HFF-Myc (cell line): ENCODE measurements around the gene GALNT12.

Experiments
- DNase-seq: peaks from one replicate; pipeline ENCODE4 v3.0.0-alpha.2; 2011; ENCODE audit warnings: low read depth; ENCODE audit errors: extremely low read depth
- H3K4me3 ChIP-seq: replicated peaks from 2 replicates; pipeline ENCODE4 v1.5.1; 2011; ENCODE audit warnings: low read depth, mild to moderate bottlenecking, control low read depth, low read length
- TF ChIP-seq, protein P1 (sequence below): IDR thresholded peaks from 2 replicates; pipeline ENCODE4 v1.5.1; 2012; ENCODE audit warnings: mild to moderate bottlenecking, low read depth, low read length, control low read depth; ENCODE audit errors: missing control alignments

The GALNT12 gene

DNA sequence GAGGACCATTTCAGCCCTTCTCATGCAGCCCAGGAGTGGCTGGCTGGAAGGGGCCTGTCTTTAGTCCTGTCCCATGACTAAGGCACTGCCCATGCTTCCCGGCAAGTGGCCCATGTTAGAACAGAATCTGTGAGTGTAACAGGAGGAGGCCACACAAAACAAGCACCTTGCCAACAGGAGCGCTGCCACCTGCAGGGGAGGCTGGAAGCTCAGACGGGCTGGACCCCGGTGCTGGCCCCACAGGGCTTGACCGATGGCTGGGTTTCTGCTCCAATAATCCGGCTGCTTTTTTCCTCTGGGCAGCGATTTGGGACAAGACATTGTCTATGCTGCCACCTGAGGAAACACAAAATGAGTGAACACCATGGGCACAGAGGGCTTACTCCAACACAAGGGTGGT lies 39.6 kb upstream of the GALNT12 start:
- TF ChIP-seq, protein P1, sequence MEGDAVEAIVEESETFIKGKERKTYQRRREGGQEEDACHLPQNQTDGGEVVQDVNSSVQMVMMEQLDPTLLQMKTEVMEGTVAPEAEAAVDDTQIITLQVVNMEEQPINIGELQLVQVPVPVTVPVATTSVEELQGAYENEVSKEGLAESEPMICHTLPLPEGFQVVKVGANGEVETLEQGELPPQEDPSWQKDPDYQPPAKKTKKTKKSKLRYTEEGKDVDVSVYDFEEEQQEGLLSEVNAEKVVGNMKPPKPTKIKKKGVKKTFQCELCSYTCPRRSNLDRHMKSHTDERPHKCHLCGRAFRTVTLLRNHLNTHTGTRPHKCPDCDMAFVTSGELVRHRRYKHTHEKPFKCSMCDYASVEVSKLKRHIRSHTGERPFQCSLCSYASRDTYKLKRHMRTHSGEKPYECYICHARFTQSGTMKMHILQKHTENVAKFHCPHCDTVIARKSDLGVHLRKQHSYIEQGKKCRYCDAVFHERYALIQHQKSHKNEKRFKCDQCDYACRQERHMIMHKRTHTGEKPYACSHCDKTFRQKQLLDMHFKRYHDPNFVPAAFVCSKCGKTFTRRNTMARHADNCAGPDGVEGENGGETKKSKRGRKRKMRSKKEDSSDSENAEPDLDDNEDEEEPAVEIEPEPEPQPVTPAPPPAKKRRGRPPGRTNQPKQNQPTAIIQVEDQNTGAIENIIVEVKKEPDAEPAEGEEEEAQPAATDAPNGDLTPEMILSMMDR = no peak
- H3K4me3 ChIP-seq = no peak overlapping the region
- DNase-seq = no peak

- DNase-seq = no peak
- H3K4me3 ChIP-seq = no peak overlapping the region
- TF ChIP-seq, protein P1 = no peak
Observed at GRCh38 chr9:98768344-98768743, 39.1 kb upstream of the GALNT12 start.

GRCh38 chr9:98770717-98771116 lies 36.8 kb upstream of the GALNT12 start:
- DNase-seq = no peak
- H3K4me3 ChIP-seq = no peak overlapping the region
- TF ChIP-seq, protein P1 = no peak

DNA sequence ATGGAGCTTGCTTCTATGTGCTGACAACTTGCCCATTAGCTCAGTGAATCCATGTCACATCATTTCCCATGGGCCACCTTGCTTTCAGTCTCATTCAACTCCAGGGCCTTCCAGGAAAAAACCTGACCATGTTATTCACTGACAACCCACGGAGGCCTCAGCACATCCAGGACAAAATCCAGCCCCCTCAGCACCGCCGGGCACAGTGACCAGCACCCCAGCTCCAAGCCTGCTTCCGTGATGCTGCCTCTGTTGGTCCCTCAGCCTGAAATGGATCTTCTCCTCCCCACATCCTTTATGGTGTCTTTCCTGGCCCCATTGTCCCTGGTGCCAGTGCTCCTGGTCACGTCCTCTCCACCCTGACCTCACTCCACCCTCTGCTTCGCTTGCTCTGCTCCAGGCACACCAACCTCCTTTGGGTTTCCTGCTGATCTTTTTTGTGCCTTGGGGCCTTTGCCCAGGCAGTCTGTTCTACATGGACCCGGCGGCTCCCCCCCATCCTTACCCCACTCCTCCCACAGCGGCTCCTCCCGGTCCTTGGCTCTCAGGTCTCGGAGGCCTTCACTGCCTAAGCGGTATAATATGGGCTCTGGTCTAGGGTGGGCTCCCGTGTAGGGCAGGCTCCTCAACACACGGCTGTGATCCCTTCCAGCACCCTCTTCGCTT lies 36.1 kb upstream of the GALNT12 start:
- TF ChIP-seq, protein P1 = no peak
- H3K4me3 ChIP-seq = no peak overlapping the region
- DNase-seq = no peak

DNA sequence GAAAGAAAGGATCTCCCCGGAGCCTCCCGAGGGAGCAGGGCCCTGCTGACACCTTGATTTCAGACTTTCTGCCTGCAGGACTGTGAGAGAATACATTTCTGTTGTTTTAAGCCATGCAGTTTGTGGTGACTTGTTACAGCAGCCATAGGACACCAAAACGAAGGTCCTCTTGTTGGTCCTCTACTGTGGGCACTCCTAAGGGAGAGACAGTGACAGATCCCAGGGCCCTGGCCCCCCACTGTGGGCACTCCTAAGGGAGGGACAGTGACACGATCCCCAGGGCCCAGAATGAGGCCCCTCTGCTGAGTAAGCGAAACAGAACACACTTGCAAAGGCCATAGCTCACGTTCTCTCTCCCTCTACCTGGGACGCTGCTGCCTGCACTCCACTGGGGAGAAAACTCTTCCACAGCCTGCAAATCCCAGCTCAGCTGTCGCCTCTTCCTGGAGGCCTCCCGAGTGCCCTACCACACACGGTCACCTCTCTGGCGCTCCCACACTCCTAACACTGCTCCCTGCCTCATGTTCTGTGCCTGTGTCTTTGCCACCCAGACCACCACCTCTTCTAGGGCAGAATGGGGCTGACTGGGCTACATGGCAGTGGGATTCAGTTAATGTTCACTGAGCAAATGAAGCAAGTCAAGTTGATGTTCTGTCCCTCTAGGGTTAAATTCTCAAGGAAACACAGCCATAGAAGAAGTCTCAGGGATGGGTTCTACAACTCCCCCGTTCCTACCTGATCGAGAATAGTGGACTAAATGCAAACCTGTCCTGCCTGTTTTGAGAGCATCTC lies 34.9 kb upstream of the GALNT12 start:
- TF ChIP-seq, protein P1 = no peak
- H3K4me3 ChIP-seq = no peak overlapping the region
- DNase-seq = no peak

DNA sequence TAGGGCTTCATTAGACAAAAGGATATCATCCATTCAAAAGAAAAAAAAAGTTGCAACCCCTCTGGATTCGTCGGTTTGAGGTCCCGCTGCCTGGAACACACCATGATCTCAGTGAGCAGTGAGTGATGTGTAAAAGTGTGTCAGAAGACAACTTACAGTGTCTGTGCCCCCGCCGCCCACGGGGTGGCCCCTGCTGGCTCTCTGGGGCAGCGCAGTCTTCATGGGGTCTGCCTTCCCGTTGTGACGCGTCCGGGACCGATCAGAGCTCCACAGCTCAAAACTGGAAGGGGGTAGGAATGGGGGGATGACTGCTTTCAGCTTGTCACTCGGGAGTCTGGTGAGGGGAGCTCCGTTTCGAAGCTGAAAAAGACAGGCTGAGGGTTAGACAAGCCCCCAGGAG lies 33.7 kb upstream of the GALNT12 start:
- TF ChIP-seq, protein P1 = no peak
- DNase-seq = no peak
- H3K4me3 ChIP-seq = no peak overlapping the region
